A549 (cell line): Measurements from ENCODE around the gene TMEM44. TPM values are rescaled to one million over a fixed set of nuclear protein-coding genes. Genes with fewer than 3 reads are reported as not detected.

ENCODE experiments used
- ATAC-seq, 2 experiments: fragments of 200-7000 bp in 1 of 2; fragments of >200 bp in 1 of 2; cut with Nextera tagmentation in 1 of 2; cut with Tn5 transposase in 1 of 2; 3 replicates each; pipeline versions ENCODE4 v1.8.0 to v1.9.1; 2018 to 2020; ENCODE audit warnings: mild to moderate bottlenecking in 1 of 2, moderate library complexity in 1 of 2
- CTCF ChIA-PET: fragments of 300-600 bp; sonication (Branson Sonifier 250); formaldehyde crosslinking; extraction: SDS; loops from one replicate; lab custom pipeline; 2021; ENCODE audit warnings: antibody characterized with exemption, inconsistent platforms; lab: Yijun Ruan, JAX
- POLR2A ChIA-PET: fragments of 350-600 bp; formaldehyde crosslinking; extraction: SDS; loops from one replicate; lab custom pipeline; 2021; ENCODE audit warnings: antibody characterized with exemption, inconsistent platforms; lab: Yijun Ruan, JAX
- DNase-seq, 2 experiments: peaks; one replicate each; pipeline versions ENCODE4 v3.0.0 to v3.0.0-alpha.2; 2011 to 2016; ENCODE audit warnings: low read depth in 1 of 2, low spot score in 1 of 2
- FAIRE-seq: peaks from 2 replicates; lab custom pipeline; 2011; peaks lifted over from hg19 to GRCh38; lab: Jason Lieb, UNC
- H3K27ac ChIP-seq, 2 experiments: fragments of >200 bp; sonication (Bioruptor Twin); formaldehyde crosslinking; 3 replicates each; pipeline ENCODE4 v1.5.1; 2016 to 2017
- H3K4me1 ChIP-seq: fragments of >200 bp; sonication (Bioruptor Twin); formaldehyde crosslinking; 3 replicates; pipeline ENCODE4 v1.6.1; 2016
- H3K4me2 ChIP-seq: fragments of >200 bp; sonication (Bioruptor Twin); formaldehyde crosslinking; 3 replicates; pipeline ENCODE4 v1.6.1; 2016
- H3K4me3 ChIP-seq: fragments of >200 bp; sonication (Bioruptor Twin); formaldehyde crosslinking; 3 replicates; pipeline ENCODE4 v1.5.1; 2016
- H3K9me3 ChIP-seq: fragments of >200 bp; sonication (Bioruptor Twin); formaldehyde crosslinking; 3 replicates; pipeline ENCODE4 v1.6.1; 2016
- ATOH8 ChIP-seq: fragments of 250-450 bp; sonication (Bioruptor Pico); IDR thresholded peaks from 2 replicates; pipeline ENCODE4 v1.5.0; 2020; ENCODE audit warnings: low read depth, mild to moderate bottlenecking, moderate library complexity
- CBX2 ChIP-seq: fragments of 200-600 bp; sonication (generic); IDR thresholded peaks from 2 replicates; pipeline ENCODE4 v1.6.1; 2016; ENCODE audit warnings: low read depth, mild to moderate bottlenecking, borderline replicate concordance
- CBX8 ChIP-seq: fragments of 200-600 bp; sonication (generic); IDR thresholded peaks from 2 replicates; pipeline ENCODE4 v1.6.1; 2016
- CHD2 ChIP-seq: fragments of 150-350 bp; IDR thresholded peaks from 2 replicates; pipeline ENCODE4 v1.6.1; 2014; ENCODE audit warnings: low read length; ENCODE audit not compliant: partially characterized antibody
- CHD4 ChIP-seq: fragments of 200-600 bp; sonication (generic); IDR thresholded peaks from 2 replicates; pipeline ENCODE4 v1.6.1; 2016; ENCODE audit warnings: antibody characterized with exemption, mild to moderate bottlenecking, borderline replicate concordance
- EHF ChIP-seq: fragments of 250-450 bp; sonication (Bioruptor Pico); IDR thresholded peaks from 2 replicates; pipeline ENCODE4 v1.5.0; 2020; ENCODE audit warnings: mild to moderate bottlenecking
- ELK1 ChIP-seq: fragments of 150-350 bp; IDR thresholded peaks from 2 replicates; pipeline ENCODE4 v1.6.1; 2014; ENCODE audit warnings: low read depth, mild to moderate bottlenecking, low read length
- EP300 ChIP-seq, 2 experiments: fragments of >200 bp; sonication (Bioruptor Twin); formaldehyde crosslinking; IDR thresholded peaks; 2 replicates in 1 of 2; 3 replicates in 1 of 2; pipeline ENCODE4 v1.6.1; 2016 to 2017
- ESRRA ChIP-seq: fragments of 150-350 bp; IDR thresholded peaks from 2 replicates; pipeline ENCODE4 v1.6.1; 2014; ENCODE audit warnings: mild to moderate bottlenecking, low read length, borderline replicate concordance
- FOSB ChIP-seq: fragments of 250-450 bp; sonication (Bioruptor Pico); IDR thresholded peaks from 2 replicates; pipeline ENCODE4 v1.5.0; 2020; ENCODE audit warnings: mild to moderate bottlenecking, moderate library complexity
- FOSL2 ChIP-seq, 2 experiments: fragments of 450-650 bp in 1 of 2; fragments of >200 bp in 1 of 2; sonication (Bioruptor Twin) in 1 of 2; formaldehyde crosslinking; IDR thresholded peaks; 2 replicates each; pipeline versions ENCODE4 v1.5.0 to v1.6.1; 2016 to 2020; ENCODE audit warnings: mild to moderate bottlenecking in 1 of 2, moderate library complexity in 1 of 2
- GATA3 ChIP-seq: IDR thresholded peaks from 2 replicates; pipeline ENCODE4 v1.6.1; 2012; ENCODE audit warnings: borderline replicate concordance
- HDAC2 ChIP-seq: fragments of 200-600 bp; sonication (generic); IDR thresholded peaks from 2 replicates; pipeline ENCODE4 v1.6.1; 2016
- HEYL ChIP-seq: fragments of 250-450 bp; sonication (Bioruptor Pico); IDR thresholded peaks from 2 replicates; pipeline ENCODE4 v1.8.0; 2021; ENCODE audit warnings: mild to moderate bottlenecking, moderate library complexity
- HOXA7 ChIP-seq: fragments of 250-450 bp; sonication (Bioruptor Pico); IDR thresholded peaks from 2 replicates; pipeline ENCODE4 v1.5.0; 2020; ENCODE audit warnings: mild to moderate bottlenecking, moderate library complexity
- HOXB13 ChIP-seq: fragments of 250-450 bp; sonication (Bioruptor Pico); IDR thresholded peaks from 2 replicates; pipeline ENCODE4 v1.5.0; 2020; ENCODE audit warnings: low read depth, mild to moderate bottlenecking, moderate library complexity
- HOXB5 ChIP-seq: fragments of 250-450 bp; sonication (Bioruptor Pico); IDR thresholded peaks from 2 replicates; pipeline ENCODE4 v1.5.0; 2020; ENCODE audit warnings: mild to moderate bottlenecking, moderate library complexity
- KDM1A ChIP-seq: fragments of 200-600 bp; sonication (generic); IDR thresholded peaks from 2 replicates; pipeline ENCODE4 v1.6.1; 2016; ENCODE audit warnings: low read depth, mild to moderate bottlenecking
- MAFK ChIP-seq: fragments of 450-650 bp; IDR thresholded peaks from 2 replicates; pipeline ENCODE4 v1.6.1; 2014; ENCODE audit not compliant: partially characterized antibody
- MAX ChIP-seq: IDR thresholded peaks from 2 replicates; pipeline ENCODE4 v1.6.1; 2012
- MYC ChIP-seq: IDR thresholded peaks from 2 replicates; pipeline ENCODE4 v1.6.1; 2012; ENCODE audit warnings: mild to moderate bottlenecking, inconsistent platforms, low read length, improper control_type of control experiment, borderline replicate concordance
- POLR2A ChIP-seq: IDR thresholded peaks from 2 replicates; pipeline ENCODE4 v1.6.1; 2012; ENCODE audit warnings: mild to moderate bottlenecking, low read length
- RAD21 ChIP-seq, 2 experiments: fragments of >200 bp in 1 of 2; sonication (Bioruptor Twin) in 1 of 2; formaldehyde crosslinking in 1 of 2; IDR thresholded peaks in 1 of 2; conservative IDR thresholded peaks in 1 of 2; 2 replicates in 1 of 2; 3 replicates in 1 of 2; pipeline ENCODE4 v1.6.1; 2012 to 2018; ENCODE audit warnings: inconsistent platforms in 1 of 2
- RARB ChIP-seq: fragments of 250-450 bp; sonication (Bioruptor Pico); IDR thresholded peaks from 2 replicates; pipeline ENCODE4 v1.8.0; 2021; ENCODE audit warnings: mild to moderate bottlenecking, moderate library complexity
- RFX5 ChIP-seq: fragments of 450-650 bp; IDR thresholded peaks from 2 replicates; pipeline ENCODE4 v1.7.1; 2014; ENCODE audit warnings: antibody characterized with exemption, mild to moderate bottlenecking, moderate library complexity
- RNF2 ChIP-seq: fragments of 200-600 bp; sonication (generic); IDR thresholded peaks from 2 replicates; pipeline ENCODE4 v1.6.1; 2016; ENCODE audit warnings: low read depth, mild to moderate bottlenecking, antibody characterized with exemption, moderate library complexity, borderline replicate concordance
- SREBF2 ChIP-seq: fragments of 450-650 bp; IDR thresholded peaks from 2 replicates; pipeline ENCODE4 v1.6.1; 2014; ENCODE audit warnings: mild to moderate bottlenecking, moderate library complexity
- USF2 ChIP-seq: fragments of 450-650 bp; IDR thresholded peaks from 2 replicates; pipeline ENCODE4 v1.6.1; 2014; ENCODE audit warnings: antibody characterized with exemption
- ZC3H11A ChIP-seq: fragments of 450-650 bp; IDR thresholded peaks from 2 replicates; pipeline ENCODE4 v1.6.1; 2014; ENCODE audit warnings: antibody characterized with exemption, mild to moderate bottlenecking
- ZFP36 ChIP-seq: fragments of 450-650 bp; IDR thresholded peaks from 2 replicates; pipeline ENCODE4 v1.6.1; 2014; ENCODE audit warnings: borderline replicate concordance; ENCODE audit not compliant: partially characterized antibody
- ZNF302 ChIP-seq: fragments of 250-450 bp; sonication (Bioruptor Pico); IDR thresholded peaks from 2 replicates; pipeline ENCODE4 v1.9.0; 2021; ENCODE audit warnings: inconsistent platforms, mild to moderate bottlenecking, moderate library complexity
- ZSCAN20 ChIP-seq: fragments of 250-450 bp; sonication (Bioruptor Pico); IDR thresholded peaks from 2 replicates; pipeline ENCODE4 v1.8.0; 2022; ENCODE audit warnings: mild to moderate bottlenecking, moderate library complexity
- WGBS: methylation state at CpG from one replicate; pipeline ENCODE4 v1.1.6; 2017; ENCODE audit errors: missing lambda C conversion rate; 5-methylcytosine and 5-hydroxymethylcytosine counted together
- polyA plus RNA-seq, 4 experiments: library from polyadenylated mRNA; depleted of rRNA in 3 of 4; stranded (reverse); fragments of >200 nt; fragmentation: RNase III in 1 of 4; extraction: RNeasy Plus Mini Kit Qiagen cat#74134 plus additional on column Dnase treatment in 1 of 4; gene quantifications; 2 replicates in 3 of 4; 3 replicates in 1 of 4; pipeline ENCODE4 v1.2.3, GENCODE V29; 2011 to 2017
- TF ChIP-seq, protein P1 (sequence below): fragments of 200-600 bp; sonication (generic); IDR thresholded peaks from 2 replicates; pipeline ENCODE4 v1.6.1; 2016; ENCODE audit warnings: antibody characterized with exemption, mild to moderate bottlenecking, moderate library complexity

TMEM44 gene
- polyA plus RNA-seq, 2 of the 4 experiments (the other 2 are of a cell fraction) = 16.0 to 17.0 TPM

DNA sequence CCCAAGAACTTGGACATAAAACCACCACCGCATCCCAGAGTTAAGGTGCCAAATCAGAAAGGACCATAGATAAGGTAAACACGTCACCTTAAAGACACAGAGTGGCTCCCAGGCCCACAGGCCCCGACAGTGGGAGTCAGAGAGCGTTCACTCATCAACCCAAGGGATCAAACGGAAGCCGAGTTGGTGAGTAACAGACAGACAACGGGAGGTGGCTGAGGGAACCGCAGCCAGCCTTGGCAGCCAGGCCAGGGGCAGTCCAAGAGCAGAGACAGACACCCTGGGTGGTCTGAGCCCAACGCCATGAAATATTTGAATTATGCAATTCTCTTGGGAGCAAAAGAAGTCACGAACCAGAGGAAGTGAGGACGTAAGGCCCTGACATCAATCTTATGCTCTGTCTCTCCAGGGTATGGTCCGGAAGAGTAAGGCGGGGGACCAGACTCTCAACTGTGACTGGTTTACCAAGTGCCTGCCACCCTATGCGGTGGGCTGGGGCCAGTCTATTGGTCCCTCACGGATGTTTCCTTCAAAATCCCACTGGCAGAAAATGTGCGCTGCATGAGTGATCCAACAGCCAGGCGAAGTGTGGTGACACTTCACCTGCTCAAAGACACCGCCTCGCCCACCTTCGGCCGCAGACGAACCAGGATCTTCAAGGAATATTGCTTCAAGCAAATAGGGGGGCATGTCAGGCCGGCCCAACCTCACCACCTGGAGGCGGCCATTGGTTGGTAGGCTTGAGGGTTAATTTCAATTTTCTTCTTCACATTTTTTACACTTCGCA is 34.3 kb downstream of the TMEM44 start:
- Histone ChIP-seq H3K4me1 (peaks cover 51% of the 10 kb centered on the region), H3K4me3 (peak overlapping the region; percentile 9; the same call in 2 of the 3 replicates), H3K4me2 (peak overlapping the region; percentile 79), H3K27ac (peak overlapping the region; percentile 97 to 99), H3K9me3 (no peaks in the 10 kb centered on the region)
- POLR2A ChIA-PET = no interaction called here
- ATAC-seq = peak; percentile 96 to 97
- peak; percentile 91 to 95 for DNase-seq
- CTCF ChIA-PET = interaction anchor here (0.9 kb wide), 1 partner anchor 9 kb away, joined by 4 read pairs; no protein-coding TSS in a partner anchor
- peak; percentile 63 for FAIRE-seq
- 31% methylated on average over 25 of the region's 25 CpGs for WGBS
- no peak for TF ChIP-seq HOXA7 (CRISPR knock-in tag)
- no peak for TF ChIP-seq KDM1A
- no peak for TF ChIP-seq HEYL (CRISPR knock-in tag)
- TF ChIP-seq USF2 = no peak
- peak; percentile 49; the same call in 1 of the 2 replicates for TF ChIP-seq ATOH8 (CRISPR knock-in tag)
- peak; percentile 96 to 98 for TF ChIP-seq EP300 (IDR thresholded peaks at IDR 0.05)
- no peak for TF ChIP-seq ZNF302 (CRISPR knock-in tag)
- TF ChIP-seq MAX = peak; percentile 80
- TF ChIP-seq HOXB13 (CRISPR knock-in tag) = 0 out of 2 replicates have a peak, but pooled peaks have one; percentile 78
- TF ChIP-seq, protein P1, sequence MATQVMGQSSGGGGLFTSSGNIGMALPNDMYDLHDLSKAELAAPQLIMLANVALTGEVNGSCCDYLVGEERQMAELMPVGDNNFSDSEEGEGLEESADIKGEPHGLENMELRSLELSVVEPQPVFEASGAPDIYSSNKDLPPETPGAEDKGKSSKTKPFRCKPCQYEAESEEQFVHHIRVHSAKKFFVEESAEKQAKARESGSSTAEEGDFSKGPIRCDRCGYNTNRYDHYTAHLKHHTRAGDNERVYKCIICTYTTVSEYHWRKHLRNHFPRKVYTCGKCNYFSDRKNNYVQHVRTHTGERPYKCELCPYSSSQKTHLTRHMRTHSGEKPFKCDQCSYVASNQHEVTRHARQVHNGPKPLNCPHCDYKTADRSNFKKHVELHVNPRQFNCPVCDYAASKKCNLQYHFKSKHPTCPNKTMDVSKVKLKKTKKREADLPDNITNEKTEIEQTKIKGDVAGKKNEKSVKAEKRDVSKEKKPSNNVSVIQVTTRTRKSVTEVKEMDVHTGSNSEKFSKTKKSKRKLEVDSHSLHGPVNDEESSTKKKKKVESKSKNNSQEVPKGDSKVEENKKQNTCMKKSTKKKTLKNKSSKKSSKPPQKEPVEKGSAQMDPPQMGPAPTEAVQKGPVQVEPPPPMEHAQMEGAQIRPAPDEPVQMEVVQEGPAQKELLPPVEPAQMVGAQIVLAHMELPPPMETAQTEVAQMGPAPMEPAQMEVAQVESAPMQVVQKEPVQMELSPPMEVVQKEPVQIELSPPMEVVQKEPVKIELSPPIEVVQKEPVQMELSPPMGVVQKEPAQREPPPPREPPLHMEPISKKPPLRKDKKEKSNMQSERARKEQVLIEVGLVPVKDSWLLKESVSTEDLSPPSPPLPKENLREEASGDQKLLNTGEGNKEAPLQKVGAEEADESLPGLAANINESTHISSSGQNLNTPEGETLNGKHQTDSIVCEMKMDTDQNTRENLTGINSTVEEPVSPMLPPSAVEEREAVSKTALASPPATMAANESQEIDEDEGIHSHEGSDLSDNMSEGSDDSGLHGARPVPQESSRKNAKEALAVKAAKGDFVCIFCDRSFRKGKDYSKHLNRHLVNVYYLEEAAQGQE = no peak
- no peak for TF ChIP-seq MYC
- no peak for TF ChIP-seq RARB (CRISPR knock-in tag)
- TF ChIP-seq HOXB5 (CRISPR knock-in tag) = peak; percentile 46; the same call in 1 of the 2 replicates
- peak; percentile 57; the same call in 1 of the 2 replicates for TF ChIP-seq RFX5
- TF ChIP-seq ELK1 = no peak
- no peak for TF ChIP-seq ZFP36
- TF ChIP-seq SREBF2 = no peak
- no peak for TF ChIP-seq HDAC2
- TF ChIP-seq FOSB (CRISPR knock-in tag) = no peak
- no peak for TF ChIP-seq RNF2
- TF ChIP-seq CHD2 = no peak
- TF ChIP-seq RAD21 (conservative IDR thresholded peaks at IDR 0.05 in 1 of 2, IDR thresholded peaks at IDR 0.05 in 1 of 2) = no peak; a peak in 1 of 5 replicates
- peak; percentile 96 for TF ChIP-seq GATA3
- no peak for TF ChIP-seq EHF
- TF ChIP-seq CHD4 = no peak
- no peak for TF ChIP-seq ZC3H11A
- no peak for TF ChIP-seq POLR2A
- TF ChIP-seq ESRRA = no peak
- no peak for TF ChIP-seq ZSCAN20 (CRISPR knock-in tag)
- TF ChIP-seq CBX2 = no peak
- TF ChIP-seq CBX8 = no peak
- peak; percentile 61; the same call in 1 of the 2 replicates for TF ChIP-seq FOSL2 (IDR thresholded peaks at IDR 0.05)
- TF ChIP-seq FOSL2 (CRISPR knock-in tag; IDR thresholded peaks at IDR 0.05) = peak; percentile 84
- no peak for TF ChIP-seq MAFK
